Pancreas (tissue), 10 donors: Measurements from ENCODE around the gene CEP164. TPM values are rescaled to one million over a fixed set of nuclear protein-coding genes. Genes with fewer than 3 reads are reported as not detected.

Experiments used
- ATAC-seq, 4 donors: fragments of 200-7000 bp; cut with Tn5 transposase; one replicate each; pipeline versions ENCODE4 v1.8.0 to v1.9.1; 2020; ENCODE audit warnings: mild to moderate bottlenecking in 4 of 4, moderate library complexity in 4 of 4
- DNase-seq, 6 donors: peaks; one replicate each; pipeline ENCODE4 v3.0.0-alpha.2; 2020
- FAIRE-seq: peaks from 2 replicates; lab custom pipeline; 2012; peaks lifted over from hg19 to GRCh38; lab: Jason Lieb, UNC
- H3K27ac ChIP-seq, 4 donors: fragments of 200-600 bp; sonication (generic); 1 replicate in 3 of 4; 2 replicates in 1 of 4; pipeline versions ENCODE4 v1.5.0 to v1.8.0; 2020
- H3K27me3 ChIP-seq, 4 donors: fragments of 200-600 bp; one replicate each; pipeline ENCODE4 v1.8.0; 2021
- H3K36me3 ChIP-seq, 3 donors: fragments of 200-600 bp; sonication (generic) in 1 of 3; one replicate each; pipeline versions ENCODE4 v1.5.0 to v1.8.0; 2020 to 2021
- H3K4me1 ChIP-seq, 3 donors: fragments of 200-600 bp; one replicate each; pipeline ENCODE4 v1.8.0; 2021
- H3K4me3 ChIP-seq, 4 donors: fragments of 200-600 bp; sonication (generic) in 2 of 4; one replicate each; pipeline versions ENCODE4 v1.5.0 to v1.8.0; 2020 to 2021
- H3K9me3 ChIP-seq, 4 donors: fragments of 200-600 bp; one replicate each; pipeline ENCODE4 v1.8.0; 2021
- WGBS, 2 donors: extraction: QIAGEN DNeasy Blood & Tissue Kit; methylation state at CpG; one replicate each; pipeline ENCODE4 v1.1.7; 2013; 5-methylcytosine and 5-hydroxymethylcytosine counted together
- intact Hi-C, 3 donors: fragments of 100-400 bp; cut with DNase I; formaldehyde crosslinking; loops; one replicate each; pipeline versions ENCODE4 v1.11.1 to v1.14.2; 2022
- polyA plus RNA-seq, 2 donors: library from polyadenylated mRNA; stranded (reverse); fragments of 200-250 nt; gene quantifications; one replicate each; pipeline ENCODE4 v1.2.3, GENCODE V29; 2013
- total RNA-seq, 6 donors: library from RNA; stranded (reverse); fragmentation: NEBNext Ultra II Directional in 4 of 6; extraction: Animal tissue kit (Norgen Biotek cat#: 25700) in 4 of 6; gene quantifications; one replicate each; pipeline versions ENCODE4 v1.2.1 to v1.2.4, GENCODE V29; 2021 to 2023
- TF ChIP-seq, protein P1 (sequence below), 4 donors: fragments of 200-600 bp; sonication (generic) in 3 of 4; IDR thresholded peaks; one replicate each; pipeline versions ENCODE4 v1.5.0 to v1.8.0; 2021; ENCODE audit warnings: antibody characterized with exemption in 4 of 4
- donor health status: healthy with polysubstance abuse.
- donor health status: DM: no; HTN: no; CAD: no; lungs with moderate emphysema.
- donor health status: DM: no; HTN: no; CAD: no.
- donor health status: control.
- donor health status: control.
- donor health status: Bipolar disorder and iron deficiency.
- donor health status: DM: yes; HTN: yes; CAD: no.
- donor health status: DM: no; HTN: no; CAD: no.
- donor health status: DM: no; HTN: no; CAD: no.
- donor health status: DM: yes; HTN: yes; CAD: no.

Gene CEP164
- total and polyA plus RNA-seq, 8 donors = 12.9 to 56.3 (median 26.0) TPM

DNA sequence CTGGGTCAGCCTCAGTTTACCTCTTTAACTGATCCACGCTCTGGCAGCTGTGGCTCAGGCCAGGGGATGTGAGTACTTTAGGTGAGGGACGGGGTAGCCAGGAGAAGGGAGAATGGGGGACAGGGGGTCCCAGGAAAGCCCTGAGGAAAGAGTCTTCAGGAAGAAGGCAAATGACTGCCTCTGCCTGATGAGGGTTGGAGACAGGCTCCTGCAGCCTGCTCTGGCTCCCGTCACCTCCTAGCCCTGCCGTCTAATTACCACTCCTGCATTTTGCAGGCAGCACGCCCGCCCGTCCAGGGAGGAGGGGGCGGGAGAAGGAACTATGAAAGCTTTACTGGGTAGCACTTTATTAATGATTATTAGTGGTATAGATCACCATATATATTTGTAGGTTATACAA is 116.6 kb downstream of the CEP164 start:
- TF ChIP-seq, protein P1, sequence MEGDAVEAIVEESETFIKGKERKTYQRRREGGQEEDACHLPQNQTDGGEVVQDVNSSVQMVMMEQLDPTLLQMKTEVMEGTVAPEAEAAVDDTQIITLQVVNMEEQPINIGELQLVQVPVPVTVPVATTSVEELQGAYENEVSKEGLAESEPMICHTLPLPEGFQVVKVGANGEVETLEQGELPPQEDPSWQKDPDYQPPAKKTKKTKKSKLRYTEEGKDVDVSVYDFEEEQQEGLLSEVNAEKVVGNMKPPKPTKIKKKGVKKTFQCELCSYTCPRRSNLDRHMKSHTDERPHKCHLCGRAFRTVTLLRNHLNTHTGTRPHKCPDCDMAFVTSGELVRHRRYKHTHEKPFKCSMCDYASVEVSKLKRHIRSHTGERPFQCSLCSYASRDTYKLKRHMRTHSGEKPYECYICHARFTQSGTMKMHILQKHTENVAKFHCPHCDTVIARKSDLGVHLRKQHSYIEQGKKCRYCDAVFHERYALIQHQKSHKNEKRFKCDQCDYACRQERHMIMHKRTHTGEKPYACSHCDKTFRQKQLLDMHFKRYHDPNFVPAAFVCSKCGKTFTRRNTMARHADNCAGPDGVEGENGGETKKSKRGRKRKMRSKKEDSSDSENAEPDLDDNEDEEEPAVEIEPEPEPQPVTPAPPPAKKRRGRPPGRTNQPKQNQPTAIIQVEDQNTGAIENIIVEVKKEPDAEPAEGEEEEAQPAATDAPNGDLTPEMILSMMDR (IDR thresholded peaks at IDR 0.05) = no peak
- no peaks in the 10 kb centered on the region for H3K27me3 ChIP-seq
- no peak overlapping the region for H3K27ac ChIP-seq
- peak in 2 of 4 donors; percentile 28 to 33 for ATAC-seq
- no peak for DNase-seq
- no peak overlapping the region for H3K4me3 ChIP-seq
- no peaks in the 10 kb centered on the region for H3K36me3 ChIP-seq
- intact Hi-C loops = no loop called here
- WGBS, 2 donors = 38 to 41% methylated on average over 8 of the region's 8 CpGs
- no peaks in the 10 kb centered on the region for H3K9me3 ChIP-seq
- H3K4me1 ChIP-seq = no peaks in the 10 kb centered on the region
- no peak for FAIRE-seq

DNA sequence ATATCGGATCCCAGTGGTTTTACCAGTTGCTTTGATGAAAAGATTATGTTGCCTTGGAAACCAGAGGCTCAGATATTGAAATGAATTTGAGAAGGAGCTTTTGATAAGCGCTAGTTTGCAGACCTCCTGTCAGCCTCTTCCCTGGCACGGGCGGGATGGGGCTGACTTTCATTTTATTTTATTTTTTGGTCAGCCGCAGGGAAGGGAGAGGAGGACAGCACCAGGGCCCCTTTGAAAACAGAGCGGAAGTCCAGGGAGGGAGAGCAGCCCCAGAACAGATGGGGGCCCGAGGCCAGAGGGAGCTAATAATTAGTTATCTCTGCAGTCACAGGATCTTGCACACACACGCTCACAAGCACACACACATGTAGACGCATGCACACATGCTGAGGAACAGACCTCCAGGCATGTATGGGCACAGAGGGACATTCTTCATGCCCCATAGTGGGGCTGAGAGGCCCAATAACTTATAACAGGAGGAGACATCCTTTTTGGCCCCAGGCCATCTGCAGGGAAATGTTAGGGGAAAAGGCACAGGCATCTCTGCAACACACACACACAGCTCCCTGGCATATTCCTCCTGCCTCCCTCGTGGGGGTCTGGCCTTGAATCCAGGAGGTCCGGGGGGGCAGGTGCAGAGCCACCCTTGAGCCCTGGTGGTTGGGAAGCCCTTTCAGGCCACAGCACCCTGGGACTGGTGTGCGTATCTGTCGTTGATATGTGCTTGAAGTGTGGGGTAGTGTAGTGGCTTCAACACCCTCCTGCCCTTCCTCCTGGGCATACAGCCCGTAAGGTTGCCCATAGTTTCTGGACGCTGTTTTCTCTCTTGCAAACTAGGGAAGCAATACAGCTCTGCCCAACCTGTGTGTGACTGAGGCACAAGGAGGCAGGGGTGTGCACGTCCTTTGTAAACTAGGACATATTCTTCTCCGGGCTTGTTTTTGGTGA is 117.3 kb downstream of the CEP164 start:
- no peaks in the 10 kb centered on the region for H3K4me1 ChIP-seq
- no peak overlapping the region for H3K27ac ChIP-seq
- WGBS, 2 donors = 55 to 61% methylated on average over 17 of the region's 17 CpGs
- no peaks in the 10 kb centered on the region for H3K9me3 ChIP-seq
- TF ChIP-seq, protein P1 (IDR thresholded peaks at IDR 0.05) = no peak
- FAIRE-seq = no peak
- ATAC-seq = no peak
- no peaks in the 10 kb centered on the region for H3K36me3 ChIP-seq
- no peaks in the 10 kb centered on the region for H3K27me3 ChIP-seq
- no peak for DNase-seq
- H3K4me3 ChIP-seq = no peak overlapping the region
- intact Hi-C loops = no loop called here

DNA sequence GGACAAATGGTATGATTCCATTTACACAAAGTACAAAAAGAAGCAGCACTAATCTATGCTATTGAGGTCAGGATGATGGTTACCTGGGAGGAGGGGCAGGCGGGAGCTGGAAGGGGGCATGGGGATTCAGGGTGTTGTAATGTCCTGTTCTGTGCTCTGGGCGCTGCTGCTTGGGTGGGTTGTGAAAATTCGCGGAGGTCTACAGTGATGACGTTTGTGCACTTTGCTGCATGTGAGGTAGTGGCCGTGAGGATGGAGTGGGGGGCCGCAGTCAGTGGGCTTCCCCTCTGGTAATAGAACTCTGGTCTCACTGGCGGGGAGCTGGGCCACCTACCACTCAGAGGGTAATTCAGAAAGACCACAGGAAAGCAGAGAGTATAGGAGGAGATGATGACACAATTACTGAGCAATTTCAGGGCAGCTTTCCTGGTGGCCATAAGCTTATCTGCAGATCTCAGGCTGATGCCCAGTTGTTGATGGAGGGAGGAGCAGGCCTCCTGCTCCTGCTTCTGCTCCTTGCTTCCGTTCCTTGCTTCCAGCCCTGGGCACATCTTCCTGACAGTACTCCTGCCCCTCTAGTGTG is 121.5 kb downstream of the CEP164 start:
- H3K4me1 ChIP-seq = no peaks in the 10 kb centered on the region
- DNase-seq = no peak
- intact Hi-C loops = no loop called here
- no peak for FAIRE-seq
- no peaks in the 10 kb centered on the region for H3K27me3 ChIP-seq
- no peak overlapping the region for H3K4me3 ChIP-seq
- TF ChIP-seq, protein P1 (IDR thresholded peaks at IDR 0.05) = no peak
- no peak for ATAC-seq
- 79 to 89% methylated on average over 9 of the region's 9 CpGs for WGBS, 2 donors
- no peaks in the 10 kb centered on the region for H3K9me3 ChIP-seq
- no peaks in the 10 kb centered on the region for H3K36me3 ChIP-seq
- H3K27ac ChIP-seq = no peak overlapping the region

DNA sequence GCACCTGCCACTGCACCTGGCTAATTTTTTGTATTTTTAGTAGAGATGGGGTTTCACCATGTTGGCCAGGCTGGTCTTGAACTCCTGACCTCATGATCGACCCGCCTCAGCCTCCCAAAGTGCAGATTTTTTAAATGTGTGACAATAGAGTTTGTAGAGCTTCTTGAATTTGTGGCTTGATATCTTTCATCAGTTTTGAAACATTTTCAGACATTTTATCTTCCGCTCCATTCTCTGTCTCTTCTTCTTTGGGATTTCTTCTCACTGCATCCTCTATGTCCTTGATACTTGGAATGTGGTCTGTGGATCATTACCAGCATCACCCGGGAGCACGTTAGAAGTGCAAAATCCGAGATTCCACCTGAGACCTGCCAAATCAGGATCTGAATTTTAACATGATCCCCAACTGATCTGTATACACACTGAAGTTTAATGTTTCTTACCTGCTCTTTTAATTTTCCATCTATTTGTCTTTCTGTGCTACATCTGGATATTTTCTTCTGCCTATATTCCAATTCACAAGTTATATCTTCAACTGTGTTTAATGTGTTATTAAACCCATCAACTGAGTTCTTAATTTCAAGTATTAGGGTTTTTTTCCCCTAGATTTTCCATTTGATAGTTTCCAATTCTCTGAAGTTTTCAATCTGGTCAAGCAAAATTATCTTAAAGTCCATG is 126.4 kb downstream of the CEP164 start:
- H3K36me3 ChIP-seq = no peaks in the 10 kb centered on the region
- H3K27ac ChIP-seq = no peak overlapping the region
- no peaks in the 10 kb centered on the region for H3K27me3 ChIP-seq
- ATAC-seq (no peak), FAIRE-seq (no peak), DNase-seq (no peak)
- no peaks in the 10 kb centered on the region for H3K9me3 ChIP-seq
- H3K4me1 ChIP-seq = peaks cover 12 to 14% (median 13%) of the 10 kb centered on the region in 3 donors
- H3K4me3 ChIP-seq = no peak overlapping the region
- TF ChIP-seq, protein P1 (IDR thresholded peaks at IDR 0.05) = no peak
- WGBS, 2 donors = 91 to 95% methylated on average over 6 of the region's 6 CpGs
- intact Hi-C loops = no loop called here
